ENCODE data around the gene CDK18. TPM values are rescaled to one million over a fixed set of nuclear protein-coding genes. Genes with fewer than 3 reads are reported as not detected.

Gene CDK18
- total RNA-seq, 2 donors from 2014 or later = 27.9 to 46.0 TPM

- Histone ChIP-seq H3K4me3 (no peak overlapping the region), H3K4me1 (peaks cover 4% of the 10 kb centered on the region), H3K27ac (no peak overlapping the region), H3K27me3 (no peaks in the 10 kb centered on the region), H3K36me3 (no peaks in the 10 kb centered on the region), H3K9me3 (no peaks in the 10 kb centered on the region), H3K9ac (ENCODE audit: low read depth in 2 of 2, low read length in 2 of 2) (no peak overlapping the region)
- DNase-seq = no peak
- intact Hi-C loops (cut with DNase I) = no loop called here
- TF ChIP-seq CTCF (IDR thresholded peaks at IDR 0.05) = no peak
Measured at GRCh38 chr1:205500240-205501233, 3.9 kb upstream of the CDK18 start.

- Histone ChIP-seq H3K27me3 (no peaks in the 10 kb centered on the region), H3K36me3 (no peaks in the 10 kb centered on the region), H3K4me1 (peaks cover 5% of the 10 kb centered on the region), H3K9ac (ENCODE audit: low read depth in 2 of 2, low read length in 2 of 2) (no peak overlapping the region), H3K27ac (no peak overlapping the region), H3K9me3 (no peaks in the 10 kb centered on the region), H3K4me3 (no peak overlapping the region)
- DNase-seq = no peak
- intact Hi-C loops (cut with DNase I) = no loop called here
- no peak for TF ChIP-seq CTCF (IDR thresholded peaks at IDR 0.05)
Measured at GRCh38 chr1:205502111-205502810, 2.2 kb upstream of the CDK18 start.

GRCh38 chr1:205502992-205503391 lies 1.5 kb upstream of the CDK18 start:
- Histone ChIP-seq H3K9me3 (no peaks in the 10 kb centered on the region), H3K4me3 (no peak overlapping the region), H3K36me3 (no peaks in the 10 kb centered on the region), H3K9ac (ENCODE audit: low read depth in 2 of 2, low read length in 2 of 2) (no peak overlapping the region), H3K4me1 (peaks cover 5% of the 10 kb centered on the region), H3K27me3 (no peaks in the 10 kb centered on the region), H3K27ac (no peak overlapping the region)
- DNase-seq = no peak
- no peak for TF ChIP-seq CTCF (IDR thresholded peaks at IDR 0.05)
- intact Hi-C loops (cut with DNase I) = no loop called here

DNA sequence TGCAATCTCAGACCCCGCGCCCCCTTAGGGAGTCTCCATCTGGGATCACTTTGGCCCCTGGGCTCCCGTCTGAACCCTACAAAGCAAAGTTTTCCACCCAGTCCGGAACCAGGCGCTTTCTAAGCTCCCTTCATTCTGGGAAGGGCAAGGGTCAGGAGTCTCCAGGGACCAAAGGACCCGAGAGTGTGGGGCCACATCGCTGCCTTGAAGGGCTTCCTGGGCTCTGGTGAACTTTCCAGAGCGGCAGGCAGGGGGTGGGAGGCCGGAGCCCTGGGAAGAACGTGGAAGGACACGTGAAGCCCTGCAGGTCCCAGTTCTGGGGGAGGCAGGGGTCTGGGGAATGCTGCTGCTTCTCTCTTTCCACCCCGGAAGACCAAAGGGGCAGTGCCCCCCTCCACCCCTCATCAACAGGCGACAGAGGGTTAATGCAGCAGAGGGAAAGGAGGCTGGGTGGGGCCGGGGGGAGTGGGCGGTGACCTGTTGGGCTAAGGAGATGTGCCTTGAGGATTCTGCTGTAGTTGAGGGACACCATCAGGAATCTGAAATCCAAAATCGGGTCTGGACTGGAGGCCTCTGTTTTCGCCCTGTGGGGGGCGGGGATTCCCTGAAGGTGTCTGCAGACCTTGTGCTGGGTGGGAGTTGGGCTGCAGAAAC lies 734 bp downstream of the CDK18 start:
- H3K27me3 ChIP-seq = no peaks in the 10 kb centered on the region
- peaks cover 5% of the 10 kb centered on the region for H3K4me1 ChIP-seq
- DNase-seq = peak; percentile 52
- peak overlapping the region; percentile 57 for H3K4me3 ChIP-seq
- H3K36me3 ChIP-seq = no peaks in the 10 kb centered on the region
- intact Hi-C loops (cut with DNase I) = no loop called here
- H3K27ac ChIP-seq = no peak overlapping the region
- no peak for TF ChIP-seq CTCF (IDR thresholded peaks at IDR 0.05)
- peak overlapping the region; percentile 74 to 94 for H3K9ac ChIP-seq (ENCODE audit: low read depth in 2 of 2, low read length in 2 of 2)
- no peaks in the 10 kb centered on the region for H3K9me3 ChIP-seq

DNA sequence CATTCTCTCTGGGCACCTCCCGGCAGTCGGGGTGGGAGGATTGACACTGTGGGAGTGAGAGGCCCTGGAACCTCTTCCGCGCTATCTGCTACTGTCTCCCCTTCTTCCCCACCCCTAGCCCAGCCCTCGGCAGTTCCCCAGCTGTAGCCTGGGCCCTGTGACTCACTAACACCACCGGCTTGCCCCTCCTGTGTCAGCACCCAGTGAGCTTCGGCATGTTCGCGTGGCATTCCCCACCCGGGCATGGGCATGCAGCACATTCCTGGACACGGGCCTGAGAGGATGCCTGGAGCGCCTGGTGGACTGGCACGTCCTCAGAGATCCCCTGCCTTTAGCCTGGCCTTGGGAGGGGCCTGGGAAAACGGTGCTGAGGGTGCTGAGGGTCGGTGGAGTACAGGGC lies 1.3 kb downstream of the CDK18 start:
- peak; percentile 36 for DNase-seq
- peak overlapping the region; percentile 39 to 94 for H3K9ac ChIP-seq (ENCODE audit: low read depth in 2 of 2, low read length in 2 of 2)
- no peaks in the 10 kb centered on the region for H3K27me3 ChIP-seq
- no peak for TF ChIP-seq CTCF (IDR thresholded peaks at IDR 0.05)
- intact Hi-C loops (cut with DNase I) = no loop called here
- no peaks in the 10 kb centered on the region for H3K9me3 ChIP-seq
- no peak overlapping the region for H3K27ac ChIP-seq
- H3K4me3 ChIP-seq = peak overlapping the region; percentile 57
- peaks cover 5% of the 10 kb centered on the region for H3K4me1 ChIP-seq
- no peaks in the 10 kb centered on the region for H3K36me3 ChIP-seq
